GM12892 (cell line): ENCODE data around the gene LRP10.

ENCODE experiments used
- POLR2A ChIP-seq: IDR thresholded peaks from 2 replicates; pipeline ENCODE4 v1.6.1; 2011; ENCODE audit warnings: low read depth, low read length, control low read depth
- POLR2AphosphoS5 ChIP-seq: IDR thresholded peaks from 2 replicates; pipeline ENCODE4 v1.6.1; 2011; ENCODE audit warnings: low read depth, low read length, control low read depth
- TAF1 ChIP-seq: IDR thresholded peaks from 2 replicates; pipeline ENCODE4 v1.6.1; 2011; ENCODE audit warnings: low read depth, mild to moderate bottlenecking, control low read depth, low read length, borderline replicate concordance

GRCh38 chr14:22929104-22929960, 57.8 kb downstream of the LRP10 start, which contains the start of gene PRMT5:
- TF ChIP-seq POLR2AphosphoS5 = peak; percentile 84
- peak; percentile 87 for TF ChIP-seq POLR2A
- peak; percentile 92 for TF ChIP-seq TAF1
